Measurements from ENCODE around the gene PNPLA3.

Gene PNPLA3

GRCh38 chr22:43895986-43896645, 27.5 kb upstream of the PNPLA3 start:
- DNase-seq (ENCODE audit: low read depth in 1 of 2, low spot score in 1 of 2): no peak
- TF ChIP-seq CTCF (IDR thresholded peaks at IDR 0.05; ENCODE audit: insufficient read depth, low read length) (no peak), REST (IDR thresholded peaks at IDR 0.05; ENCODE audit: insufficient replicate concordance, low read depth) (no peak), GABPA (IDR thresholded peaks at IDR 0.05; ENCODE audit: low read depth) (no peak), POLR2AphosphoS5 (IDR thresholded peaks at IDR 0.05; ENCODE audit: low read depth) (no peak), SPI1 (IDR thresholded peaks at IDR 0.05; ENCODE audit: borderline replicate concordance, low read depth) (no peak)
- Histone ChIP-seq H3K27ac (replicated peaks) (no peak overlapping the region), H3K4me3 (replicated peaks; ENCODE audit: insufficient read depth, low read length) (no peak overlapping the region), H3K27me3 (ENCODE audit: insufficient read depth, poor library complexity, severe bottlenecking) (peaks cover 30% of the 10 kb centered on the region)

- no peak for TF ChIP-seq POLR2AphosphoS5 (IDR thresholded peaks at IDR 0.05; ENCODE audit: low read depth)
- TF ChIP-seq REST (IDR thresholded peaks at IDR 0.05; ENCODE audit: insufficient replicate concordance, low read depth): no peak
- TF ChIP-seq GABPA (IDR thresholded peaks at IDR 0.05; ENCODE audit: low read depth): no peak
- no peak for TF ChIP-seq SPI1 (IDR thresholded peaks at IDR 0.05; ENCODE audit: borderline replicate concordance, low read depth)
- no peak for TF ChIP-seq CTCF (IDR thresholded peaks at IDR 0.05; ENCODE audit: insufficient read depth, low read length)
- H3K27me3 ChIP-seq (ENCODE audit: insufficient read depth, poor library complexity, severe bottlenecking): peaks cover 15% of the 10 kb centered on the region
- DNase-seq (ENCODE audit: low read depth in 1 of 2, low spot score in 1 of 2): no peak
- no peak overlapping the region for H3K4me3 ChIP-seq (replicated peaks; ENCODE audit: insufficient read depth, low read length)
- H3K27ac ChIP-seq (replicated peaks): no peak overlapping the region
These were observed 25.8 kb upstream of the PNPLA3 start for GRCh38 chr22:43897751-43898261.

- no peak overlapping the region for H3K27ac ChIP-seq (replicated peaks)
- no peak for DNase-seq (ENCODE audit: low read depth in 1 of 2, low spot score in 1 of 2)
- no peak for TF ChIP-seq GABPA (IDR thresholded peaks at IDR 0.05; ENCODE audit: low read depth)
- TF ChIP-seq POLR2AphosphoS5 (IDR thresholded peaks at IDR 0.05; ENCODE audit: low read depth): no peak
- TF ChIP-seq SPI1 (IDR thresholded peaks at IDR 0.05; ENCODE audit: borderline replicate concordance, low read depth): no peak
- no peak for TF ChIP-seq CTCF (IDR thresholded peaks at IDR 0.05; ENCODE audit: insufficient read depth, low read length)
- no peak for TF ChIP-seq REST (IDR thresholded peaks at IDR 0.05; ENCODE audit: insufficient replicate concordance, low read depth)
- peaks cover 6% of the 10 kb centered on the region for H3K27me3 ChIP-seq (ENCODE audit: insufficient read depth, poor library complexity, severe bottlenecking)
- no peak overlapping the region for H3K4me3 ChIP-seq (replicated peaks; ENCODE audit: insufficient read depth, low read length)
These were observed 23.4 kb upstream of the PNPLA3 start for GRCh38 chr22:43900206-43900605.
